Esophagus muscularis mucosa (tissue), 4 donors: ENCODE data around the gene FBXO8. TPM values are rescaled to one million over a fixed set of nuclear protein-coding genes. Genes with fewer than 3 reads are reported as not detected.
A peak's percentile ranks its signal among the peaks of the same experiment; 100 is the strongest.

Experiments used
- DNase-seq: peaks from one replicate; pipeline ENCODE4 v3.0.0-alpha.2; 2017; ENCODE audit errors: extremely low spot score
- H3K27ac ChIP-seq, 4 donors: fragments of 200-600 bp; sonication (generic); replicated peaks in 1 of 4; 1 replicate in 3 of 4; 2 replicates in 1 of 4; pipeline ENCODE4 v1.5.1; 2016 to 2019; ENCODE audit warnings: mild to moderate bottlenecking in 1 of 4
- H3K27me3 ChIP-seq, 4 donors: fragments of 200-600 bp; sonication (generic); one replicate each; pipeline versions ENCODE4 v1.5.1 to v1.6.0; 2016 to 2019
- H3K36me3 ChIP-seq, 4 donors: fragments of 200-600 bp; sonication (generic); one replicate each; pipeline ENCODE4 v1.5.1; 2016 to 2019
- H3K4me1 ChIP-seq, 4 donors: fragments of 200-600 bp; sonication (generic); one replicate each; pipeline ENCODE4 v1.5.1; 2016 to 2019
- H3K4me3 ChIP-seq, 4 donors: fragments of 200-600 bp; sonication (generic); 1 replicate in 2 of 4; 2 replicates in 2 of 4; pipeline ENCODE4 v1.5.1; 2016 to 2019; ENCODE audit warnings: mild to moderate bottlenecking in 4 of 4, moderate library complexity in 1 of 4
- H3K9me3 ChIP-seq, 4 donors: fragments of 200-600 bp; sonication (generic); 1 replicate in 3 of 4; 2 replicates in 1 of 4; pipeline ENCODE4 v1.5.1; 2016 to 2019
- EP300 ChIP-seq: sonication (generic); formaldehyde crosslinking; IDR thresholded peaks from one replicate; pipeline ENCODE4 v1.6.1; 2017; ENCODE audit warnings: antibody characterized with exemption
- POLR2A ChIP-seq: fragments of 450-650 bp; IDR thresholded peaks from one replicate; pipeline ENCODE4 v1.6.1; 2017; ENCODE audit warnings: antibody characterized with exemption, moderate library complexity, mild to moderate bottlenecking, low read depth
- POLR2AphosphoS5 ChIP-seq, 2 donors: sonication (generic); formaldehyde crosslinking; IDR thresholded peaks; one replicate each; pipeline ENCODE4 v1.6.1; 2017; ENCODE audit warnings: antibody characterized with exemption in 2 of 2
- WGBS: methylation state at CpG from one replicate; pipeline ENCODE4 v1.1.5; 2018; 5-methylcytosine and 5-hydroxymethylcytosine counted together
- intact Hi-C: fragments of 100-400 bp; cut with DNase I; formaldehyde crosslinking; loops from one replicate; pipeline ENCODE4 v1.15.1; 2023
- total RNA-seq, 4 donors: library from RNA; depleted of rRNA; stranded (reverse); fragments of >200 nt; gene quantifications; one replicate each; pipeline versions ENCODE4 v1.1.0 to v1.2.1, GENCODE V29; 2016
- TF ChIP-seq, protein P1 (sequence below), 3 experiments: fragments of 200-600 bp in 2 of 3; fragments of 450-650 bp in 1 of 3; sonication (generic) in 2 of 3; IDR thresholded peaks; one replicate each; pipeline ENCODE4 v1.5.1; 2017 to 2019; ENCODE audit warnings: antibody characterized with exemption in 3 of 3, mild to moderate bottlenecking in 2 of 3, moderate library complexity in 1 of 3

Gene FBXO8
- total RNA-seq, 4 donors from 2014 or later: 32.0 to 48.0 (median 45.5) TPM

DNA sequence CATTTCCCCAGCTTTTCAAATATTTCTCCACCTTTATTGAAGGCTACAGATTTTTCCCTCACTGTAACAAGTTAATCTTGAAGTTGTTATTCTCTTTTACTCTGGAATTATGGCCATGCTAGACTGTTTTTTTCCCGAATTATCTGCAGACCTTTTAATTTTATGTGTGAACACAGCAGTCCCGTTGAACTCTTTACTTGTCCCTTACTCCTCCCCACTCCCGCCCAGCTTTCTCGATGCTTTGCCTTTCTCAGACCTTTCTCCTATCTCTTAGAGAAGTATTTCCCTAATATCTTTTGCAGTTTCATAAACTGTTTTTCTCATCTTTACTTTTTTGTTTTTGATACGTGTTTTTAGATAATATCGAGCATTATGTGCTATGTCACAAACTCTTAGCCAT lies 1.0 kb upstream of the FBXO8 start:
- no peak for TF ChIP-seq POLR2A
- no peaks in the 10 kb centered on the region for H3K9me3 ChIP-seq
- peak overlapping the region; percentile 88 to 98 (median 94) for H3K27ac ChIP-seq
- intact Hi-C loops: no loop called here
- H3K4me1 ChIP-seq: peaks cover 20 to 40% (median 37%) of the 10 kb centered on the region in 4 donors
- no peaks in the 10 kb centered on the region for H3K27me3 ChIP-seq
- no peak for DNase-seq
- peak overlapping the region; percentile 60 to 87 (median 82) for H3K4me3 ChIP-seq
- H3K36me3 ChIP-seq: no peaks in the 10 kb centered on the region
- 16% methylated on average over 6 of the region's 6 CpGs for WGBS

GRCh38 chr4:174282836-174283506 lies 496 bp downstream of the FBXO8 start:
- peak overlapping the region; percentile 60 to 87 (median 82) for H3K4me3 ChIP-seq
- under 1% methylated on average over 22 of the region's 22 CpGs for WGBS
- intact Hi-C loops: no loop called here
- H3K36me3 ChIP-seq: no peaks in the 10 kb centered on the region
- peaks cover 20 to 42% (median 41%) of the 10 kb centered on the region in 4 donors for H3K4me1 ChIP-seq
- peak overlapping the region; percentile 88 to 98 (median 94) for H3K27ac ChIP-seq
- DNase-seq: peak; percentile 94
- no peaks in the 10 kb centered on the region for H3K9me3 ChIP-seq
- TF ChIP-seq, protein P1, sequence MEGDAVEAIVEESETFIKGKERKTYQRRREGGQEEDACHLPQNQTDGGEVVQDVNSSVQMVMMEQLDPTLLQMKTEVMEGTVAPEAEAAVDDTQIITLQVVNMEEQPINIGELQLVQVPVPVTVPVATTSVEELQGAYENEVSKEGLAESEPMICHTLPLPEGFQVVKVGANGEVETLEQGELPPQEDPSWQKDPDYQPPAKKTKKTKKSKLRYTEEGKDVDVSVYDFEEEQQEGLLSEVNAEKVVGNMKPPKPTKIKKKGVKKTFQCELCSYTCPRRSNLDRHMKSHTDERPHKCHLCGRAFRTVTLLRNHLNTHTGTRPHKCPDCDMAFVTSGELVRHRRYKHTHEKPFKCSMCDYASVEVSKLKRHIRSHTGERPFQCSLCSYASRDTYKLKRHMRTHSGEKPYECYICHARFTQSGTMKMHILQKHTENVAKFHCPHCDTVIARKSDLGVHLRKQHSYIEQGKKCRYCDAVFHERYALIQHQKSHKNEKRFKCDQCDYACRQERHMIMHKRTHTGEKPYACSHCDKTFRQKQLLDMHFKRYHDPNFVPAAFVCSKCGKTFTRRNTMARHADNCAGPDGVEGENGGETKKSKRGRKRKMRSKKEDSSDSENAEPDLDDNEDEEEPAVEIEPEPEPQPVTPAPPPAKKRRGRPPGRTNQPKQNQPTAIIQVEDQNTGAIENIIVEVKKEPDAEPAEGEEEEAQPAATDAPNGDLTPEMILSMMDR (IDR thresholded peaks at IDR 0.05): no peak
- TF ChIP-seq POLR2AphosphoS5 (IDR thresholded peaks at IDR 0.05): peak in 1 of 2 donors; percentile 60
- no peaks in the 10 kb centered on the region for H3K27me3 ChIP-seq

GRCh38 chr4:174281901-174282300 lies 1.6 kb downstream of the FBXO8 start:
- TF ChIP-seq, protein P1 (IDR thresholded peaks at IDR 0.05): no peak
- TF ChIP-seq POLR2A (no peak), EP300 (no peak), POLR2AphosphoS5 (IDR thresholded peaks at IDR 0.05) (no peak)
- no peaks in the 10 kb centered on the region for H3K27me3 ChIP-seq
- H3K36me3 ChIP-seq: no peaks in the 10 kb centered on the region
- intact Hi-C loops: no loop called here
- H3K9me3 ChIP-seq: no peaks in the 10 kb centered on the region
- no peak for DNase-seq
- peak overlapping the region in 3 of 4 donors; percentile 77 to 87 (median 87) for H3K4me3 ChIP-seq
- H3K27ac ChIP-seq: no peak overlapping the region
- H3K4me1 ChIP-seq: peaks cover 20 to 49% (median 41%) of the 10 kb centered on the region in 4 donors

DNA sequence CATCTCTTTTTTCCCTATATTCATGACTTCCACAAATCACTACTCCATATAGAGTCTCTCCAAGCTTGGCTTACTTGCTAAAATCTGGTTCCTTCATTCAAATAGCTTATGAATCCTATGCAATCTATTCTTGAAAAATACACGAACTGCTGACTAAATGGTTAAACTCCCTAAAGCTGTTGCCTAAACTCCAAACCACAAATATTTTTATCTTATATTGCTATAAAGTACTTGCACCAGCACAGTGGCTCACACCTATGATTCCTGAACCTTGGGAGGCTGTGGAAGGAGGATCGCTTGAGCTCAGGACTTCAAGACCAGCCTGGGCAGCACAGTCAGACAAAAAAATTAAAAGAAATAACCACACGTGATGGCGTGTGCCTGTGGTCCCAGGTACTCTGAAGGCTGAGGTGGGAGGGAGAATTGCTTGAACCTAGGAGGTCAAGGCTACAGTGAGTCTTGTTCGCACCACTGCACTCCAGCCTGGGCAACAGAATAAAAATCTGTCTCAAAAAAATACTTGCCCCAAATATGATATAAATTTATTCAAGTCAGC lies 2.2 kb downstream of the FBXO8 start:
- Histone ChIP-seq H3K27ac (no peak overlapping the region), H3K27me3 (no peaks in the 10 kb centered on the region), H3K4me3 (no peak overlapping the region), H3K36me3 (no peaks in the 10 kb centered on the region), H3K9me3 (no peaks in the 10 kb centered on the region), H3K4me1 (peaks cover 20 to 50% (median 42%) of the 10 kb centered on the region in 4 donors)
- TF ChIP-seq, protein P1 (IDR thresholded peaks at IDR 0.05): no peak
- TF ChIP-seq EP300 (no peak), POLR2AphosphoS5 (IDR thresholded peaks at IDR 0.05) (no peak), POLR2A (no peak)
- no peak for DNase-seq
- 89% methylated on average over 5 of the region's 5 CpGs for WGBS
- intact Hi-C loops: no loop called here

DNA sequence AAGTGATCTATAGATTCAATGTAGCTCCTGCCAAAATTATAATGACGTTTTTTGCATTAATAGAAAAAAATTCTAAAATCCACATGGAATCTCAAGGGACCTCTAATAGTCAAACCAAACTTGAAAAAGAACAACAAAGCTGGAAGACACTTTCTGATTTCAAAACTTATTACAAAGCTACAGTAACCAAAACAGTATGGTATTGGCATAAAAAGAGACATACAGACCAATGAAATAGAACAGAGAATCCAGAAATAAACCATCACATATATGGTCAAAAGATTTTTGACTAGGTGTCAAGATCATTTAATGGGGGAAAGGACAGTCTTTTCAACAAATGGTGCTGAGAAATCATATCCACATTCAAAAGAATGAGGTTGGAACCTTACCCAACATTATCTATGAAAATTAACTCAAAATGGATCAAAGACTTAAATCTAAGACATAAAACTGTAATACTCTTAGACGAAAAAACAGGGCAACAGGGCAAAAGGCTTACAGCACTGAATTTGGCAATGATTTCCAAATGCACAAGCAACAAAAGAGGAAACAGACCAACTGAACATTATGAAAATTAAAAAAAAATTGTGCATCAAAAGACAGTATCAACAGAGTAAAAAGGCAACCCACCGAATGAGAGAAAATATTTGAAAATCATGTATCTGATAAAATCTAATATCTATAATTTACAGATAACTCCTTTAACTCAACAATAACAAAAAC lies 3.9 kb downstream of the FBXO8 start:
- Histone ChIP-seq H3K27me3 (no peaks in the 10 kb centered on the region), H3K4me1 (peaks cover 15 to 37% (median 33%) of the 10 kb centered on the region in 4 donors), H3K9me3 (no peaks in the 10 kb centered on the region), H3K27ac (no peak overlapping the region), H3K36me3 (no peaks in the 10 kb centered on the region), H3K4me3 (no peak overlapping the region)
- DNase-seq: no peak
- intact Hi-C loops: no loop called here
- WGBS: 84% methylated on average over 3 of the region's 3 CpGs
- no peak for TF ChIP-seq POLR2A
- TF ChIP-seq, protein P1 (IDR thresholded peaks at IDR 0.05): no peak
- no peak for TF ChIP-seq POLR2AphosphoS5 (IDR thresholded peaks at IDR 0.05)
- TF ChIP-seq EP300: no peak
